Stimulated activated CD4-positive, alpha-beta T cell treated with anti-CD3 and anti-CD28 coated beads, Interleukin-4, amount 100 ng/mL, for 1 hour (primary cell): ENCODE measurements around the gene BPIFB2.

Source experiments
- DNase-seq: peaks from one replicate; pipeline ENCODE4 v3.0.0-alpha.2; 2020

BPIFB2 gene

DNA sequence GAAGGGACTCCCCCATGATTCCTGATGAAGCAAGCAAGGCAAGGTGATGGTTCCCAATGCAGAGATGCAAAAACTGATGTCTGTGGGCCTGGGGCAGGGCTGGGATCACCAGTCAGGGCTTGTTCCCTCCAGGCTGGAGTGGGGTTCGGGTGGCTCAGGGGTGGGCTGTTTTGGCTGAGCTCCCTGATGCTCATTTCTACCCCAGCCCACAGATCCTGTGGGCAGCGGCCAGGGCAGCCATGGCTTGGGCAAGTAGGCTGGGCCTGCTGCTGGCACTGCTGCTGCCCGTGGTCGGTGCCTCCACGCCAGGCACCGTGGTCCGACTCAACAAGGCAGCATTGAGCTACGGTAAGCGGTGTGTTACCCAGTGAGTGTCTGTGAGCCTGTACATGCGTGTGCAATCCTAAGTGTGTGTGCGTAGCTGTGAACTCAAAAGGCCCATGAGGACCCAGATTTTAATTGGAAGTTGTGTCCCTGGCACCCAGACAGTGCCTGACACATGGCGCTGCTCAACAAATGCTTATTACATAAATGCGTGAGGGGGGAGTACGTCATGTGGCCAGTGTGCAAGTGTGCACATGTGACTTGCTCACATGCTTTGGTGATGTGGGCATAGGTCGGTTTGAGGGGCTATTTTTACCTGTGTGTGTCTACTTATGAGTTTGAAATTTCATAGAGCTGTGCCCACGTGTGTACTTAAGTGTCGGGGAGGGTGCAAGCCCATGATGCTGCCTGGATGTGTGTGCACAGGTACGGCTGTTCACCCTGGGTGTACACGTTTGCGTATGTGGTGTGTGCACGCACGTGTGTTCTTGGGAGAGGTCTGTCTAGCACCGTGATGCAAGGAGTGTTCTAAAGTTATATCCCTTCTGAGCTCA is 1.1 kb downstream of the BPIFB2 start:
- DNase-seq = no peak

DNA sequence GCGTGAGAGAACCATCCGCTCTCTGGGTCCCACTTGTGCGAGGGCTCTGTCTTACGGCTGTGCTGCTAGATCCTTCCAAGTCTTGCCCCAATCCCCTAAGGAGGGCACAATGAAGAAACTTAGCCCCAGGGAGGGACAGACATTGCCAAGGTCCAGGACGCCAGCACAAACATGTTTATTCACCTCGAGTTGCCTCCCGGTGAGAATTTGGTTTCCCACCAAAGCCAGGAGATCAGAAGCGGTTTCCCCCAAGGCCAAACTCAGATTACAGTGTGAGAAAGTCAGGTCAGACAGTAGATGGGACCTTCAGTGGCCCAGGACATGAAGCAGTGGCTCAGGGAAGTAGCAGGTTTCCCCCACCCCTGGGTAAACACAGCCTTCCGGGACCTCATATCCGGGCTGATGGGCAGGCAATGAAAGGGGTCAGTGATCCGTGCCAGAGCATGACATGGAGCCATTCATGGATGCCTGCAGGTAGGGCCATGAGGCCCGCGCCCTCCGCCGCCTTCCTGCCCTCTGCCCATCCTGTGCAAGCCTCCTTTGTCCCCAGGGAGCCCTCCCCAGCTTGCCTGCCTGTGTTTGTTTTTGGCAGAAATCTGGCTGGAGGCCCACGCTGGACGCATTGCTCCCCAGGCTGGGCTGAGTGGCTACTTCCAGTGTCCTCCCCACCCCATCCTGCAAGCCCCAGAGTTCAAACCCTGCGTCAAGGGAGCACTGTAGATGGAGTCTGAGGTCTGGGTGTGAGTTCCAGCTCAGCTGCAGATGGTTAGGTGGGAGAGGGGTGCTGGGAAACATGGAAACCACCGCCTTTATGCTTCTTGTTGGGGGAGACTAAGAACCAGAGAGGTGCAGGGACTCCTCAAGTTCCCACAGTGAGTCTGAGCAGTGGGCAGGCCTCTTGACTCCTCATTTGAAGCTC is 2.0 kb downstream of the BPIFB2 start:
- DNase-seq = no peak

DNA sequence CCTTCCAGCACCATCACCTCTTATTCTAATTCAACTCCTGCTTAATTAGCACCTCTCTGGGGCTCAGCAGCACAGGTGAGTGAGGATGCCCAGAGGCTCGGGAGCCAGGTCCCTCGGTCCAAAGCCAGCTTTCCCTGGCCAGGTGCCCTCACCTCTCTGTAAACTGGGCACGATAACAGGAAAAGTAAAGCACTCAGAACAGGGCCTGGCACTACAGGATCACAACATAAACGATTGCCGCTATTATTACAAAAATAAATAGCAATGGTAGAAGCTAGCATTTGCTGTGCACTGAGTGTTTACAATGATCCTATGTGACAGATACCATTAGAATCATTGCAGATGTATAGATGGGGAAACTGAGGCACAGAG is 2.6 kb downstream of the BPIFB2 start:
- no peak for DNase-seq

GRCh38 chr20:33010674-33011449 is 3.4 kb downstream of the BPIFB2 start:
- DNase-seq = no peak

- no peak for DNase-seq
Measured at GRCh38 chr20:33012327-33013189, 5.1 kb downstream of the BPIFB2 start.

DNA sequence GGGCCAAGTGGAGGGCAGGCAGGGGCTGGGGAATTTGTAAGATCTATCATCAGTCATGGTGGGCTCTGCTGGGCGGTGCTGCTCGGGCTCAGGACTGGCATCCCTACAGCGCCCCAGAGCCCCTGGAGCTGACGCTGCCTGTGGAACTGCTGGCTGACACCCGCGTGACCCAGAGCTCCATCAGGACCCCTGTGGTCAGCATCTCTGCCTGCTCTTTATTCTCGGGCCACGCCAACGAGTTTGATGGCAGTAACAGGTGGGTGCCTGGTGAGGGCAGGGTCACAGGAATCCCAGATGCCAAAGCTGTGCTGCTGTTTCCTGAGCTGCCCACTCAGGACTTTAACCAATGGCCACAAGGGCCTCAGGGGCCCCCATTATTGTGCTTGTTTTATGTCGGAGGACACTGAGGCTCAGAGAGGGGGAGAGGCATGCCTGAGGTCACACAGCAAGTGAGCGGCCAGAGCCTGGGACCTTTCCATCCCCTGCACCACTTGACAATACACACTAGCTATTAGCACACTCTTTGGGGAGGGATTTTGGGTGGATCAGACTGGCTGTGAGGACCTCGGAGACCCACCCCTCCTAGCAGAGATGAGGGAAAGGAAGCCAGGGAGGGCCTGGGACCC is 6.3 kb downstream of the BPIFB2 start:
- no peak for DNase-seq

DNA sequence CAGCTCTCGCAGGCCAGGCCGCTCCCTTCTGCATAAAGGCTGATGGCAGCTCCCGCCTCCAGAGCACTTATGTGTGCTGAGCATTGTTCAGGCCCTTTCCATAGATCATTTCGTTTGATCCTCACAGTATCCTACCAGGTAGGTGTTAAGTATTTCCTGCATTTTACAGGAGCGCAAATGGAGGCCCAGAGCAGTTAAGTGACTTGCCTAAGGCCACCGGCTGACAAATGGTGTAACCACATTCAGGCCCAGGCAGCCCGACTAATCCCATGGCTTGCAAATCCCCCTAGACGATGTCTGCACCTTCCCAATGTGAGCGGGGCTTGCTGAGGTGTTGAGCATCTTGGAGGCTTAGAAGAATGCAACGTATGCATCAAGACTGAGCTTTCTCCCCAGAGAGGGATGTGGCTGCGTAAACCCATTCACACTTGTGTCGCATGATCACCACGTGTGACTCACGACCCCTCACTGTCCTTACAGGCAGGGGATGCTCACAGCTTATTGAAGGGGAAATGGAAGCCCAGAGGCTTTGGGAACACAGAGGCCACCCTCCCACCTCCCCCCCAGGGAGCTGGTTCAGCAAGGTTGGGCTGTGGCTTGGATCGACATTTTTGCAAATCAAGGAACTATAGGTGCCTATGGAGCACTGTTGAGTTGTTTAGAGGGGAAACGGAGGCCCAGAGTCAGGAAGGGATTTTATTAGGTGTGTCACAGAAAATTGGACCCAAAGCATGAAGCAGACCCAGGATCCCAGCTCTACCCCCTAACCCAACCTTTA is 7.0 kb downstream of the BPIFB2 start:
- no peak for DNase-seq

GRCh38 chr20:33015114-33015484 is 7.6 kb downstream of the BPIFB2 start:
- DNase-seq = no peak

DNA sequence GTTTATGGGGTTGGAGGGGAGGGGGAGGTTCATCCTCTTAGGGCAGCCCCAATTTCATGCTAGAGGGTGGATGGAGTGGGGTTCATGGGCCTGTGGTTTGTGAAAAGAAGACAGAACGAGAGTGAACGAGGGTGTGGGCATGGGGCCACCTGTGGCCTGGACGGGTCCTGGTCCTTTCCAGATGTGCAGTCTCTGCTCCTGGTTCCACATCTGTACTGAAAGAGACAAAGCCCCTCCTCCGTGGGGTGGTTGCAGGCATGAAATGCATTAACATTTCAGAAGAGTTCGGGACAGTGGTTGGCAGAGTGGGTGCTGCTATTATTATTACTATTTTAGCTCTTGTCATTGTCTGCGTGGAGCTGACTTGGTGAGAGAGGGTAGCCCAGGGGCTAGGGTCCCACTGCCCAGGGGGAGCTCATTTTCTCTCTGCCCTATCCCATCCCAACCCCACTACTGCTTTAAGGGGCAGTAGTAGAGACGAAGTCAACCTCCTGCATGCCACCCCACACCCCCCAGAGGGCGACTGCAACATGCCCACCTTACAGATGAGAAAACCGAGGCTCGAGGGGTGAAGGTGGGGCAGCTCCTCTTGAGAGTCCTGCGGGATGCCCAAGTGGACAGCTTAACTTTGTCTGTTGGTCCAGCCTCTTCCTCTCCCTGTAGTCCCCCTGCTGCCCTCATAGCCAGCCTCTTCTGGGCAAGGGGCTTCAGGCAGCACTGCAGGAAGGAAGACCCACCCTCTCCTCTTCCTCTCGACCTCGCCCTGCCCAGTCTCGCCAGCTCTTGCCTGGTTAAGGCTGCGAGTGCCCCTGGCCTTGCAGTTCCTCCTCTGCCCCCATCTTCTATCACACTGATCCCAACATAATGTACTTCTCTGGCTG is 8.4 kb downstream of the BPIFB2 start:
- no peak for DNase-seq

- DNase-seq = no peak
Measured at GRCh38 chr20:33016581-33017109, 9.1 kb downstream of the BPIFB2 start.

GRCh38 chr20:33017542-33017941 is 10.0 kb downstream of the BPIFB2 start:
- DNase-seq = no peak

DNA sequence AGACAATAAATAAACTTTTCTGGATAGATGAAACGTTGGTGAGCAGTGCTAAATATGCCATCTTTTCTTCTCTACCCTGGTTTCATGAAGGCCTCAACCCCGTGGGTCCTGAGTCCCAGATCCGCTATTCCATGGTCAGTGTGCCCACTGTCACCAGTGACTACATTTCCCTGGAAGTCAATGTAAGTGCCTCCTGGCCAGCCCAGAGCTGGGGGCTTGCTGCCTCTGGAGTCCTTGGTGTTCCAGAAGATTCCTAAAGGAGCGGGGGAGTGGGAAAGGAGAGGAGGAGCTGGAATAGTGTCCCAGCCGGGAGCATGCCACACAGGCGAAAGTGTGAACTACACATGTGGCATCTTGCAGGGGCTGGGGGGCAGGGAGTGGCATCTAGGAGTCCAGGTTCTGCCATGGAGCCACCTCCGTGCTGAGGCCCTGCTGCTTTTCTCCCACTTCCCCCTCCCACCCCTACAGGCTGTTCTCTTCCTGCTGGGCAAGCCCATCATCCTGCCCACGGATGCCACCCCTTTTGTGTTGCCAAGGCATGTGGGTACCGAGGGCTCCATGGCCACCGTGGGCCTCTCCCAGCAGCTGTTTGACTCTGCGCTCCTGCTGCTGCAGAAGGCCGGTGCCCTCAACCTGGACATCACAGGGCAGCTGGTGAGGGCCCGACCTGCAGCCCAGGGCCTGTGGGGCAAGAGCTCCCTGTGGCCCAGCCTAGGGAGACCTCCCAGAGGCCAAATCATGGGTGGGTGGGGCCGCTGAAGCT is 10.8 kb downstream of the BPIFB2 start:
- DNase-seq = no peak

- DNase-seq = no peak
Measured at GRCh38 chr20:33019465-33020277, 12.2 kb downstream of the BPIFB2 start.

DNA sequence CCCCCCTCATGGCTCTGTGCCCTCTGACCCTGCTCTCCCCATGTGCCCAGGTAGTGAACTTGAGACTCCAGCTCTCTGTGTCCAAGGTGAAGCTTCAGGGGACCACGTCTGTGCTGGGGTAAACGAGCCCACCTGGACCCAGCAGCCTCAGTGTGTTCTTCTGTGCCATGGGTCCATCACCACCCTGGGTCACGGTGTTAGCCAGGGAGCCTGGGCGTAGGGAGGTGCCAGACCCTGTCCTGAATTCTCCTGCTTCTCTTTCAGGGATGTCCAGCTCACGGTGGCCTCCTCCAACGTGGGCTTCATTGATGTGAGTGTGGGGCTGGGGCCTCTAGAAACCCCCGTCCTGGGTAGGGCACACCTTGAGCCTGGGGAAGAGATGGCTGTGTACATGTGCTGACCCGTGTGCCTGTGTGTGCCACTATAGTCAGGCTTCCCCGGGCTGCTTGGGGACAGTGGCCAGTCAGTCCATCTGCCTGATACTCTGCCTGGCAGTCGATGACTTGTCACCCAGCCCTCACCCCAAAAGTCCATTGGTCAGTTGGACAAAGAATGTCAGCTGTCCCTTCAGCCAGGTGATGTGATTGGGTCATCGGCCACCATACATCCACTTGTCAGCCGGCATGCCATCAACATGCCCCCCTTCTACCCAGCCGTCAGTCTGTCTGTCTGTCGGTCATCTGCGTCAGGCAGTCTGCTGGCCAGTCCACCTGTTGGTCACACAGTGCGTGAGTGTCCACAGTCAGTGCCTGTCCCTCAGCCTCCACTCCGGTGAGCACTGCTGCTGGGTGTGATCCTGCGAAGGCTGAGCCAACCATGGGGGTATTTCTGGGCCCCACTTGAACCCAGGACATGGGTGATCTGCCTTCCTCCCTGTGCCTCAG is 13.0 kb downstream of the BPIFB2 start:
- DNase-seq = no peak

GRCh38 chr20:33021879-33022278 is 14.4 kb downstream of the BPIFB2 start:
- DNase-seq = no peak

- DNase-seq = no peak
Measured at GRCh38 chr20:33022289-33022688, 14.8 kb downstream of the BPIFB2 start.
